DMS79 (cell line): ENCODE data around the gene GTF2IRD1.
"Not testable (repeated sequence)": the region's sequence is repeated elsewhere in the genome, so short reads cannot be mapped to it uniquely, and the experiment has no call there.

ENCODE experiments used
- DNase-seq: peaks from one replicate; lab custom pipeline; 2025; lab: John Stamatoyannopoulos, UW

Gene GTF2IRD1

GRCh38 chr7:74430409-74430808 lies 23.3 kb upstream of the GTF2IRD1 start:
- DNase-seq: not testable (repeated sequence)

- DNase-seq: no peak
These were observed 22.7 kb upstream of the GTF2IRD1 start for GRCh38 chr7:74430961-74431466.

GRCh38 chr7:74437291-74437571 lies 16.5 kb upstream of the GTF2IRD1 start:
- DNase-seq: not testable (repeated sequence)

GRCh38 chr7:74438327-74438726 lies 15.4 kb upstream of the GTF2IRD1 start:
- DNase-seq: no peak

GRCh38 chr7:74439541-74439940 lies 14.2 kb upstream of the GTF2IRD1 start:
- DNase-seq: no peak

- not testable (repeated sequence) for DNase-seq
These were observed 13.6 kb upstream of the GTF2IRD1 start for GRCh38 chr7:74440143-74440542.

- DNase-seq: no peak
These were observed 11.9 kb upstream of the GTF2IRD1 start for GRCh38 chr7:74441801-74442200.

GRCh38 chr7:74443543-74444247 lies 10.0 kb upstream of the GTF2IRD1 start:
- no peak for DNase-seq

- no peak for DNase-seq
These were observed 4.6 kb upstream of the GTF2IRD1 start for GRCh38 chr7:74449144-74449543.

- DNase-seq: no peak
These were observed 3.8 kb upstream of the GTF2IRD1 start for GRCh38 chr7:74449809-74450397.

- no peak for DNase-seq
These were observed 871 bp upstream of the GTF2IRD1 start for GRCh38 chr7:74452748-74453321.

GRCh38 chr7:74454021-74454924 lies 567 bp downstream of the GTF2IRD1 start:
- DNase-seq: no peak

GRCh38 chr7:74454925-74455288 lies 1.2 kb downstream of the GTF2IRD1 start:
- no peak for DNase-seq

- no peak for DNase-seq
These were observed 1.6 kb downstream of the GTF2IRD1 start for GRCh38 chr7:74455291-74455804.

- DNase-seq: no peak
These were observed 2.2 kb downstream of the GTF2IRD1 start for GRCh38 chr7:74455928-74456327.

- no peak for DNase-seq
These were observed 3.3 kb downstream of the GTF2IRD1 start for GRCh38 chr7:74457007-74457406.

- no peak for DNase-seq
These were observed 8.4 kb downstream of the GTF2IRD1 start for GRCh38 chr7:74461970-74462706.

- no peak for DNase-seq
These were observed 9.0 kb downstream of the GTF2IRD1 start for GRCh38 chr7:74462707-74463100.

GRCh38 chr7:74464931-74465886 lies 11.5 kb downstream of the GTF2IRD1 start:
- DNase-seq: no peak

- DNase-seq: no peak
These were observed 12.6 kb downstream of the GTF2IRD1 start for GRCh38 chr7:74466196-74466813.
